OCI-LY1 (cell line): ENCODE data around the gene GLTP.
"Not testable (repeated sequence)": the region's sequence is repeated elsewhere in the genome, so short reads cannot be mapped to it uniquely, and the experiment has no call there.

Experiments used
- H2AFZ ChIP-seq: fragments of 200-600 bp; sonication (generic), shearing (Covaris generic); 2 replicates; pipeline ENCODE4 v1.6.0; 2014; ENCODE audit warnings: antibody characterized with exemption, mild to moderate bottlenecking, low read length
- H3F3A ChIP-seq: fragments of 200-600 bp; sonication (generic), shearing (Covaris generic); 2 replicates; pipeline ENCODE4 v1.6.0; 2014; ENCODE audit warnings: mild to moderate bottlenecking, antibody characterized with exemption, low read length, moderate library complexity; ENCODE audit not compliant: insufficient read depth
- H3K27ac ChIP-seq: fragments of 200-600 bp; sonication (generic); 2 replicates; pipeline ENCODE4 v1.5.1; 2014; ENCODE audit warnings: low read length, mixed run types, mild to moderate bottlenecking, low read depth; ENCODE audit not compliant: poor library complexity, severe bottlenecking
- H3K27me3 ChIP-seq: fragments of 200-600 bp; sonication (generic); 2 replicates; pipeline ENCODE4 v1.6.0; 2014; ENCODE audit warnings: antibody characterized with exemption, mild to moderate bottlenecking, low read length, moderate library complexity; ENCODE audit not compliant: insufficient read depth
- H3K36me3 ChIP-seq: fragments of 200-600 bp; sonication (generic); 2 replicates; pipeline ENCODE4 v1.6.1; 2014; ENCODE audit warnings: mild to moderate bottlenecking, antibody characterized with exemption, low read length, moderate library complexity, mixed read lengths; ENCODE audit not compliant: insufficient read depth
- H3K4me1 ChIP-seq: fragments of 200-600 bp; sonication (generic); 2 replicates; pipeline ENCODE4 v1.5.1; 2014; ENCODE audit warnings: mild to moderate bottlenecking, low read length, moderate library complexity; ENCODE audit not compliant: insufficient read depth, severe bottlenecking
- H3K4me2 ChIP-seq: fragments of 200-600 bp; sonication (generic), shearing (Covaris generic); 2 replicates; pipeline ENCODE4 v1.6.1; 2014; ENCODE audit warnings: low read length
- H3K4me3 ChIP-seq: fragments of 200-600 bp; sonication (generic); 2 replicates; pipeline ENCODE4 v1.5.1; 2014; ENCODE audit warnings: low read length, low read depth, mild to moderate bottlenecking, mixed read lengths; ENCODE audit not compliant: poor library complexity, severe bottlenecking
- H3K79me2 ChIP-seq: fragments of 200-600 bp; shearing (Covaris generic); 2 replicates; pipeline ENCODE4 v1.6.1; 2016; ENCODE audit warnings: mixed run types, low read length, mixed read lengths; ENCODE audit not compliant: insufficient read depth
- H3K9ac ChIP-seq: fragments of 200-600 bp; sonication (generic), shearing (Covaris generic); 2 replicates; pipeline ENCODE4 v1.6.1; 2014; ENCODE audit warnings: mild to moderate bottlenecking, low read length, mixed read lengths
- H3K9me2 ChIP-seq: fragments of 200-600 bp; sonication (generic), shearing (Covaris generic); 2 replicates; pipeline ENCODE4 v1.6.1; 2014; ENCODE audit warnings: low read depth, mild to moderate bottlenecking, low read length, mixed read lengths
- H3K9me3 ChIP-seq: fragments of 200-600 bp; shearing (Covaris generic); 2 replicates; pipeline ENCODE4 v1.6.1; 2014; ENCODE audit warnings: low read length, mixed read lengths
- H4K20me1 ChIP-seq: fragments of 200-600 bp; sonication (generic), shearing (Covaris generic); 2 replicates; pipeline ENCODE4 v1.6.0; 2016; ENCODE audit warnings: mild to moderate bottlenecking, low read length; ENCODE audit not compliant: insufficient read depth
- CTCF ChIP-seq: fragments of 200-600 bp; sonication (generic), shearing (Covaris generic); IDR thresholded peaks from 2 replicates; pipeline ENCODE4 v1.5.1; 2017; ENCODE audit warnings: mild to moderate bottlenecking, antibody characterized with exemption, low read length, moderate library complexity, mixed read lengths
- EZH2 ChIP-seq: fragments of 200-600 bp; sonication (generic), shearing (Covaris generic); IDR thresholded peaks from 2 replicates; pipeline ENCODE4 v1.8.0; 2017; ENCODE audit warnings: borderline replicate concordance, mixed run types, mild to moderate bottlenecking, antibody characterized with exemption, low read length, moderate library complexity, mixed read lengths

Gene GLTP

GRCh38 chr12:109868182-109869051, 11.9 kb downstream of the GLTP start:
- H4K20me1 ChIP-seq: no peaks in the 10 kb centered on the region
- H3K4me3 ChIP-seq: no peak overlapping the region
- TF ChIP-seq EZH2: no peak
- no peak for TF ChIP-seq CTCF
- no peaks in the 10 kb centered on the region for H3K9me2 ChIP-seq
- H3F3A ChIP-seq: no peaks in the 10 kb centered on the region
- no peak overlapping the region for H3K4me2 ChIP-seq
- H3K79me2 ChIP-seq: no peaks in the 10 kb centered on the region
- H3K27ac ChIP-seq: no peak overlapping the region
- no peaks in the 10 kb centered on the region for H3K9me3 ChIP-seq
- no peak overlapping the region for H2AFZ ChIP-seq
- H3K36me3 ChIP-seq: no peaks in the 10 kb centered on the region
- H3K9ac ChIP-seq: no peak overlapping the region
- peaks cover 5% of the 10 kb centered on the region for H3K4me1 ChIP-seq
- H3K27me3 ChIP-seq: no peaks in the 10 kb centered on the region

- Histone ChIP-seq H3K9ac (no peak overlapping the region), H3K9me3 (no peaks in the 10 kb centered on the region), H3K27me3 (no peaks in the 10 kb centered on the region), H3K9me2 (no peaks in the 10 kb centered on the region), H3K4me1 (peaks cover 5% of the 10 kb centered on the region), H3K79me2 (no peaks in the 10 kb centered on the region), H3K4me3 (no peak overlapping the region), H3F3A (no peaks in the 10 kb centered on the region), H3K27ac (no peak overlapping the region), H3K36me3 (no peaks in the 10 kb centered on the region), H4K20me1 (no peaks in the 10 kb centered on the region), H3K4me2 (no peak overlapping the region), H2AFZ (no peak overlapping the region)
- no peak for TF ChIP-seq CTCF
- TF ChIP-seq EZH2: no peak
These were observed 15.4 kb downstream of the GLTP start for GRCh38 chr12:109864916-109865315.

GRCh38 chr12:109863847-109864712, 16.3 kb downstream of the GLTP start:
- Histone ChIP-seq H3K27ac (no peak overlapping the region), H3K4me2 (no peak overlapping the region)
- no peak for TF ChIP-seq CTCF
- no peak for TF ChIP-seq EZH2

GRCh38 chr12:109862491-109862890, 17.9 kb downstream of the GLTP start:
- not testable (repeated sequence) for H3K27me3 ChIP-seq, H3K4me1 ChIP-seq, H3K9me2 ChIP-seq, H3K4me2 ChIP-seq, H2AFZ ChIP-seq, H3K4me3 ChIP-seq, H3K9me3 ChIP-seq, H3K27ac ChIP-seq, H4K20me1 ChIP-seq, H3K9ac ChIP-seq, H3K36me3 ChIP-seq, H3K79me2 ChIP-seq, H3F3A ChIP-seq

More at GRCh38 chr12:109863847-109864712, 16.3 kb downstream of the GLTP start:
- H3K9me2 ChIP-seq: no peaks in the 10 kb centered on the region
- H3K9ac ChIP-seq: no peak overlapping the region
- H3F3A ChIP-seq: no peaks in the 10 kb centered on the region
- H3K4me1 ChIP-seq: peaks cover 5% of the 10 kb centered on the region
- no peaks in the 10 kb centered on the region for H4K20me1 ChIP-seq
- no peaks in the 10 kb centered on the region for H3K36me3 ChIP-seq
- H3K27me3 ChIP-seq: no peaks in the 10 kb centered on the region
- H3K79me2 ChIP-seq: no peaks in the 10 kb centered on the region
- H3K9me3 ChIP-seq: no peaks in the 10 kb centered on the region
- H3K4me3 ChIP-seq: no peak overlapping the region
- H2AFZ ChIP-seq: no peak overlapping the region
